ENCODE results near the gene PIH1D1. TPM values are rescaled to one million over a fixed set of nuclear protein-coding genes. Genes with fewer than 3 reads are reported as not detected.
A peak's percentile ranks its signal among the peaks of the same experiment; 100 is the strongest.

PIH1D1 gene
- total RNA-seq, 1 donor from 2014 or later = 133 TPM

GRCh38 chr19:49497789-49498103 lies 46.1 kb upstream of the PIH1D1 start:
- peaks cover 42% of the 10 kb centered on the region for H4K20me1 ChIP-seq (ENCODE audit: low read depth)
- H3K79me2 ChIP-seq (ENCODE audit: low read depth) = peaks cover 29% of the 10 kb centered on the region
- no peak overlapping the region for H2AFZ ChIP-seq (replicated peaks)
- H3F3A ChIP-seq (ENCODE audit: low read depth) = peaks cover 89% of the 10 kb centered on the region
- H3K36me3 Mint-ChIP-seq = peaks cover 17% of the 10 kb centered on the region
- H3K4me1 ChIP-seq = peaks cover 16% of the 10 kb centered on the region
- peak overlapping the region; percentile 96 for H3K4me3 Mint-ChIP-seq
- no peak overlapping the region for H3K27ac ChIP-seq
- no peaks in the 10 kb centered on the region for H3K27me3 ChIP-seq
- no peak for TF ChIP-seq EZH2phosphoT487 (IDR thresholded peaks at IDR 0.05)
- TF ChIP-seq, protein P1, sequence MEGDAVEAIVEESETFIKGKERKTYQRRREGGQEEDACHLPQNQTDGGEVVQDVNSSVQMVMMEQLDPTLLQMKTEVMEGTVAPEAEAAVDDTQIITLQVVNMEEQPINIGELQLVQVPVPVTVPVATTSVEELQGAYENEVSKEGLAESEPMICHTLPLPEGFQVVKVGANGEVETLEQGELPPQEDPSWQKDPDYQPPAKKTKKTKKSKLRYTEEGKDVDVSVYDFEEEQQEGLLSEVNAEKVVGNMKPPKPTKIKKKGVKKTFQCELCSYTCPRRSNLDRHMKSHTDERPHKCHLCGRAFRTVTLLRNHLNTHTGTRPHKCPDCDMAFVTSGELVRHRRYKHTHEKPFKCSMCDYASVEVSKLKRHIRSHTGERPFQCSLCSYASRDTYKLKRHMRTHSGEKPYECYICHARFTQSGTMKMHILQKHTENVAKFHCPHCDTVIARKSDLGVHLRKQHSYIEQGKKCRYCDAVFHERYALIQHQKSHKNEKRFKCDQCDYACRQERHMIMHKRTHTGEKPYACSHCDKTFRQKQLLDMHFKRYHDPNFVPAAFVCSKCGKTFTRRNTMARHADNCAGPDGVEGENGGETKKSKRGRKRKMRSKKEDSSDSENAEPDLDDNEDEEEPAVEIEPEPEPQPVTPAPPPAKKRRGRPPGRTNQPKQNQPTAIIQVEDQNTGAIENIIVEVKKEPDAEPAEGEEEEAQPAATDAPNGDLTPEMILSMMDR (IDR thresholded peaks at IDR 0.05) = no peak
- no peak for TF ChIP-seq EZH2 (IDR thresholded peaks at IDR 0.05)
- peak overlapping the region; percentile 98 for H3K4me3 ChIP-seq
- DNase-seq (ENCODE audit: low spot score) = no peak
- no peaks in the 10 kb centered on the region for H3K9me3 Mint-ChIP-seq
- H3K4me2 ChIP-seq = peak overlapping the region; percentile 95
- H3K9ac ChIP-seq = no peak overlapping the region
- no peaks in the 10 kb centered on the region for H3K9me3 ChIP-seq (ENCODE audit: low read depth)
- peaks cover 13% of the 10 kb centered on the region for H3K36me3 ChIP-seq
- H3K27ac Mint-ChIP-seq = no peak overlapping the region
- H3K27me3 Mint-ChIP-seq (ENCODE audit: insufficient read depth, low read depth) = peaks cover 9% of the 10 kb centered on the region
- peaks cover 34% of the 10 kb centered on the region for H3K4me1 Mint-ChIP-seq

DNA sequence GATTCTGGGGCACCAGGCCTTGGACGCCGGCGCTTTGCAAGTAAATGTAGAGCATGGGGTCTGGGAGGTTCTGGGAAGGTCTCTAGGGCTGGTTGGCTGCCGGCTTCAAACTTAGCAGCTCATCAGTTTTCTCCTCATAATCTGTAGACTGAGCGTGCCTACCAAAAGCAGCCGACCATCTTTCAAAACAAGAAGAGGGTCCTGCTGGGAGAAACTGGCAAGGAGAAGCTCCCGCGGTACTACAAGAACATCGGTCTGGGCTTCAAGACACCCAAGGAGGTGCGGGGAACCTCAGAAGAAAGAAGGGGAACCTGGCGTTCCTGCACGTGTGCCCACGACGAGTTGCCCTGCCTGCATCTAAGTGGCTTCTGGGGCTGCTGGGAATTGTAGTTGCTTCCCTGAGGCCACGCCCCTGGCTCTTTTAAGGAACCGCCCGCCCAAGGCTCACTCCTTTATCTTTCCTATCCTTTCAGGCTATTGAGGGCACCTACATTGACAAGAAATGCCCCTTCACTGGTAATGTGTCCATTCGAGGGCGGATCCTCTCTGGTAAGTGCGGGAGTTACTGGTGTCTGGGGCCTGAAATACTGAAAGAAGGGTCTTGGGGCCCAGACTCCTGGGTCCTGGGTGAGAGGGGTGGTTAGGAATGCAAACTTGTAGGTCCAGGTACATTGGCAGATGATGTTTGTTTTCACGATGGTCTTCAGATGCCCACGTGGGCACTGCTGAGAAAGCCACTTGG lies 45.6 kb upstream of the PIH1D1 start:
- Histone ChIP-seq H3K9ac (peak overlapping the region; percentile 97), H3K4me1 (peaks cover 16% of the 10 kb centered on the region), H3K27me3 (no peaks in the 10 kb centered on the region), H2AFZ (replicated peaks) (no peak overlapping the region), H3K79me2 (ENCODE audit: low read depth) (peaks cover 29% of the 10 kb centered on the region), H4K20me1 (ENCODE audit: low read depth) (peaks cover 42% of the 10 kb centered on the region), H3K27ac (no peak overlapping the region), H3K9me3 (ENCODE audit: low read depth) (no peaks in the 10 kb centered on the region), H3K4me3 (peak overlapping the region; percentile 98), H3K36me3 (peaks cover 13% of the 10 kb centered on the region), H3F3A (ENCODE audit: low read depth) (peaks cover 90% of the 10 kb centered on the region), H3K4me2 (peak overlapping the region; percentile 95)
- H3K9me3 Mint-ChIP-seq = no peaks in the 10 kb centered on the region
- DNase-seq (ENCODE audit: low spot score) = peak; percentile 69
- peak overlapping the region; percentile 95 for H3K27ac Mint-ChIP-seq
- H3K4me1 Mint-ChIP-seq = peaks cover 33% of the 10 kb centered on the region
- H3K36me3 Mint-ChIP-seq = peaks cover 21% of the 10 kb centered on the region
- peak overlapping the region; percentile 96 for H3K4me3 Mint-ChIP-seq
- H3K27me3 Mint-ChIP-seq (ENCODE audit: insufficient read depth, low read depth) = peaks cover 11% of the 10 kb centered on the region
- TF ChIP-seq EZH2 (IDR thresholded peaks at IDR 0.05) (no peak), EZH2phosphoT487 (IDR thresholded peaks at IDR 0.05) (no peak)
- TF ChIP-seq, protein P1 (IDR thresholded peaks at IDR 0.05) = no peak

DNA sequence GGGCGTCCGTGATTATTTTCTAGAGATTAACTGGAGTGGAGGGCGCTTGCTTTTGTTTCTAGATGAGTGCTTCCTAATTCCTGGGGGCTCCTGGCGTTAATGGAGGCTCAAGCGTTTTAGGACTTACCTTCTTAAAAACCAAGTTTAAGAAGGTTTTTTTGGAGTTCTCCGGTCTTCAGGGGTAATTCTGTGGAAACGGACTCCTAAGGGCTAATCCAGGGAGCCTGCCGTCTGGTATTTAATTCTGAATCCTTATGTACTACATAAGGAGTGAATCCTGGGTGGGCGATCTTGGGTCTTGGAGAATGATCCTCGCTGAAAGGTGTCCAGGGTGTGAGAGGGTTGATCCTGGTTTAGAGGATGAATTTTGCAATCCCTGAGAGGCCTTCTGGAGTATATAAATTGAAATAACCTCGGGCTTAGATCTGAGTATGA lies 45.0 kb upstream of the PIH1D1 start:
- H3K4me2 ChIP-seq = peak overlapping the region; percentile 95
- Mint-ChIP-seq H3K27ac (peak overlapping the region; percentile 95), H3K9me3 (no peaks in the 10 kb centered on the region), H3K4me3 (peak overlapping the region; percentile 96), H3K36me3 (peaks cover 27% of the 10 kb centered on the region), H3K4me1 (peaks cover 31% of the 10 kb centered on the region), H3K27me3 (ENCODE audit: insufficient read depth, low read depth) (peaks cover 11% of the 10 kb centered on the region)
- peak overlapping the region; percentile 97 for H3K9ac ChIP-seq
- no peaks in the 10 kb centered on the region for H3K27me3 ChIP-seq
- H3K9me3 ChIP-seq (ENCODE audit: low read depth) = no peaks in the 10 kb centered on the region
- peaks cover 16% of the 10 kb centered on the region for H3K4me1 ChIP-seq
- H3K4me3 ChIP-seq = peak overlapping the region; percentile 98
- H3K27ac ChIP-seq = peak overlapping the region; percentile 86
- peak overlapping the region; percentile 46 for H2AFZ ChIP-seq (replicated peaks)
- peaks cover 13% of the 10 kb centered on the region for H3K36me3 ChIP-seq
- DNase-seq (ENCODE audit: low spot score) = no peak
- H4K20me1 ChIP-seq (ENCODE audit: low read depth) = peaks cover 46% of the 10 kb centered on the region
- no peak for TF ChIP-seq EZH2 (IDR thresholded peaks at IDR 0.05)
- peaks cover 90% of the 10 kb centered on the region for H3F3A ChIP-seq (ENCODE audit: low read depth)
- H3K79me2 ChIP-seq (ENCODE audit: low read depth) = peaks cover 29% of the 10 kb centered on the region
